Epithelial cell of esophagus (primary cell): ENCODE results near the gene LRCH3.
A peak's percentile ranks its signal among the peaks of the same experiment; 100 is the strongest.
"Not testable (repeated sequence)": the region's sequence is repeated elsewhere in the genome, so short reads cannot be mapped to it uniquely, and the experiment has no call there.

Experiments
- DNase-seq: peaks from one replicate; pipeline ENCODE4 v3.0.0; 2010; ENCODE audit warnings: low read depth
- H3K4me3 ChIP-seq: 2 replicates; pipeline ENCODE4 v1.5.1; 2011; ENCODE audit warnings: mild to moderate bottlenecking, low read length, control low read depth
- TF ChIP-seq, protein P1 (sequence below): IDR thresholded peaks from 2 replicates; pipeline ENCODE4 v1.5.1; 2011; ENCODE audit warnings: low read depth, mild to moderate bottlenecking, low read length, control low read depth, inconsistent platforms; ENCODE audit not compliant: insufficient read depth; ENCODE audit errors: missing control alignments

The LRCH3 gene

DNA sequence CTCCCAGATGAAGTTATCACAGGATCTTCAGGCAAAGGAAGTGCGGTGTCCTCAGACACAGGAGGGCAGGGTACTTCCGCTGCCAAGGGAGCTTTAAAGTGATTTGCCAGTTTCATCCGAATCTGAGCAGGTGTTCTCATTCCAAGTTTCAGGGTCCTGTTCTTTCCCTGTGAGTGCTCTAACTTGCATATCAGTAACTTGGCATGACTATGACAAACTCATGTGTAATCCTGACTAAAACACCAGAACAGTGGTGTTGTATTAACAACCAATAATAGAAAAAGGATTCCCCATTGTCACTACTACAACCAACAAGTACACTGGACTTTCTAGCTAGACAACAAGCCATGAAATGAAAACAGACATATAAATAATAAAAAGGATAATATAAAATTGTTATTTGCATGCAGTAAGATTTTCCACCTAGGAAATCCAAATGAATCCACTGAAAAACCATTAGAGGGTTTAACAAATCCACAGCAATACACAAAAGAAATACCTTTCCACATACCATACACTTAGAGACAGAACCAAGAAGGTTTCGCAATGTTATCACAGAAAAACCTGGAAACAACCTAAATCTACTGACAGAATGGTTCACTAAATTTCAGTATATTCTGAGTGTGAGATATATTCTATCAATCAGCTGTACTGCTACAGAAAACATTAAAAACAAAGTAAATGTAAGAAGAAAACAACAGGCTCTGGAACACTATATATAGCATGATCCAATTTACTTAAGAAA is 118.1 kb downstream of the LRCH3 start:
- TF ChIP-seq, protein P1, sequence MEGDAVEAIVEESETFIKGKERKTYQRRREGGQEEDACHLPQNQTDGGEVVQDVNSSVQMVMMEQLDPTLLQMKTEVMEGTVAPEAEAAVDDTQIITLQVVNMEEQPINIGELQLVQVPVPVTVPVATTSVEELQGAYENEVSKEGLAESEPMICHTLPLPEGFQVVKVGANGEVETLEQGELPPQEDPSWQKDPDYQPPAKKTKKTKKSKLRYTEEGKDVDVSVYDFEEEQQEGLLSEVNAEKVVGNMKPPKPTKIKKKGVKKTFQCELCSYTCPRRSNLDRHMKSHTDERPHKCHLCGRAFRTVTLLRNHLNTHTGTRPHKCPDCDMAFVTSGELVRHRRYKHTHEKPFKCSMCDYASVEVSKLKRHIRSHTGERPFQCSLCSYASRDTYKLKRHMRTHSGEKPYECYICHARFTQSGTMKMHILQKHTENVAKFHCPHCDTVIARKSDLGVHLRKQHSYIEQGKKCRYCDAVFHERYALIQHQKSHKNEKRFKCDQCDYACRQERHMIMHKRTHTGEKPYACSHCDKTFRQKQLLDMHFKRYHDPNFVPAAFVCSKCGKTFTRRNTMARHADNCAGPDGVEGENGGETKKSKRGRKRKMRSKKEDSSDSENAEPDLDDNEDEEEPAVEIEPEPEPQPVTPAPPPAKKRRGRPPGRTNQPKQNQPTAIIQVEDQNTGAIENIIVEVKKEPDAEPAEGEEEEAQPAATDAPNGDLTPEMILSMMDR = no peak
- no peak overlapping the region for H3K4me3 ChIP-seq
- peak; percentile 31 for DNase-seq

DNA sequence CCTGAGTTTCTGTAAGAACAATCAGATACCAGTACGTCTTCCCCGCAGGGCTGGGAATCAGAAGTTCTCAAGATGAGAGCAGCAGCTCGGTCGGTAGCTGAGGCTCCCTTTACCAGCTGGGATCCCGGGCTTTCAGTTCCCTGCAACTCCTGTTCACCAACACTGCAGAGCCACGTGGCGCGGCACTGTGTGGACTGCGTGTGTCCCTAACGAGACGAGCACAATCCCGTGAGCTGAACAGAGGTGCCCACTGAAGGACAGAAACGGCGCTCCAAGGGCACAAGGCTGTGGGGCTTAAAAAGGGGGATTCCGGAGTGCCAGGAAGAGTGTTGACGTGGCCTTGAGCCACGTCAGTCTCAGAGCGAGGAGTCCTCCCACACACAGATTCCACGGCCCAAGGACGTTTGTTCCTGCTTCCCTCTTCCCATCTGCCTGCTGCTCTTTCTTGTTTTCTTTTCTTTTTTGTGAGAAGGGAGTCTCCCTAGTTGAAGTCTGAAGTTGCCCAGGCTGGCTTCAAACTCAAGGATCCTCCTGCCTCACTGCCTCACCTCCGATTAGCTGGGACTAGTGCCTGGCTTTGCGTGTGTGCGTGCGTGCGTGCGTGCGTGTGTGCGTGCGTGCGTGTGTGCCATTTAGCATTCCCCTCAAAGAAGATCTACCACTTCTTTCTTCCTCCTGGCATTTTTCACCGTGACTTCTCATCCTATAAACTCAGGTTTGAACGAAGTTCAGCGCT is 121.9 kb downstream of the LRCH3 start:
- TF ChIP-seq, protein P1 = no peak
- DNase-seq = no peak
- H3K4me3 ChIP-seq = no peak overlapping the region

DNA sequence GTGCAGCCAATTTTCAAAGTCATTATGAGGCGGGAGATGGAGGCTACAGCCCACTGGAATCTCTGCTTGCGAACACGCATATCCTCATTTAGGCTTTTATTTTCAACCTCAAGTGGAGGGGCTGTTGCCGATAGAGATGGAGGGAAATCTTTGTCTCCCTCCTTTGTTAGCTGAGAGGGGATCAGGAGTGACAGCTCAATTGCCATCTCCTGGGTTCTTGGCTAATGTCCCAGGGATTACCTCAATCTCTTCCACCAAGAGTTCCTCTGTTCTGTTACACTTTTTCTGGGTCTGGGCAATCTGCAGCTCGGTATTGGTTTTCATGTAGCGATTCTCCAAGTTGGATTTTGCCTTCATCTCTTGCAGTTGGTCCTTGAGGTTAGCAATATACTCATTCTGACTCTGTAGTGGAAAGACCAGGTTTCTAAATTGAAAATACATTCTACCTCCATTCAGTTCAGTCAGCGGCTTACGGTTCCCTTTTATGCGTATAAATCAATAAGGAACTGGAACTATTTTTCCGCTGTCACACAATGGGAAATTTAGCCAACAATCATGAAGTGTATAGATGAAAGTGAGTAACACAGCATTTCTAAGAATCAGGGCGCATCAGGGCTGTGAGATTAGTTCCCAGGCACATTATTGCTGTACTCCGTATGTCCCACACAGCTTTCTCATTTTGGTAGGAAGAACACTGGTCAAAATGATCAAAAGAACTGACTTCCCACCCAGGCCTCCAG is 122.8 kb downstream of the LRCH3 start:
- DNase-seq = no peak
- TF ChIP-seq, protein P1 = no peak
- H3K4me3 ChIP-seq = no peak overlapping the region

DNA sequence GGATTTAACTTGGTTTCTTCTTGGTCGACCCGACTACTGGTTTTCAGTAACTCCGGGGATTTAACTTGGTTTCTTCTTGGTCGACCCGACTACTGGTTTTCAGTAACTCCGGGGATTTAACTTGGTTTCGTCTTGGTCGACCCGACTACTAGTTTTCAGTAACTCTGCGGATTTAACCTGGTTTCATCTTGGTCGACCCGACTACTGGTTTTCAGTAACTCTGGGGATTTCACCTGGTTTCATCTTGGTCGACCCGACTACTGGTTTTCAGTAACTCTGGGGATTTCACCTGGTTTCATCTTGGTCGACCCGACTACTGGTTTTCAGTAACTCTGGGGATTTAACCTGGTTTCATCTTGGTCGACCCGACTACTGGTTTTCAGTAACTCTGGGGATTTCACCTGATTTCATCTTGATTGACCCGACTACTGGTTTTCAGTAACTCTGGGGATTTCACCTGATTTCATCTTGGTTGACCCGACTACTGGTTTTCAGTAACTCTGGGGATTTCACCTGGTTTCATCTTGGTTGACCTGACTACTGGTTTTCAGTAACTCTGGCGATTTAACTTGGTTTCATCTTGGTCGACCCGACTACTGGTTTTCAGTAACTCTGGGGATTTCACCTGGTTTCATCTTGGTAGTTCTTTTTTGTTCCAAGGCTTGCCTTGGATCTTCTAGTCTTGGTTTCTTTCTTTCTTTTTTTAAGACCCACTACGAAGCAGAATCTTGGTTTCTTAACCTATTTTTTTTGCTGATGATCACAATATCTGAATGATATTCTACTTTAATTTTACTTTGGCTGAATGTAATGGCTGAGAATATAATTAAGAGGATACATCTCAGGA is 130.6 kb downstream of the LRCH3 start:
- H3K4me3 ChIP-seq, DNase-seq: not testable (repeated sequence)

DNA sequence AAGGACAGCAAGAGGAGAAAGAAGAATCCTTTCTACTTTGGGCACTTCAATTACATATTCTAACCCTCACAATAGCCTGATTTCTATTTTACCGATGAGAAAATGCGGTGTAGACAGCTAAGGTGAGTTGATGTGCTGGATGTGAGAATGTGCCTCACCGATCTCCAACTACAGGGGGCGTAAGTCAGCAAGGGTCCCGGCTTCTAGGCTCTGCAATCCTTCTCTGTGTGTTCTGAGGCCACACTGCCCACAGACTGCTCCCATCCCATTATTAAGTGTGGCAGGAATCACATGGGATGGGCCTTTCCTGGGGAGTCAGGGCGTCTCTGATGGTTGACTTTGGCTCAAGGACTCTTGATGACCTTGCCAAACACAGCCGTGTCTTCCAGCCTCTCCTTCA is 135.4 kb downstream of the LRCH3 start:
- H3K4me3 ChIP-seq = no peak overlapping the region
- TF ChIP-seq, protein P1 = peak; percentile 7
- no peak for DNase-seq

DNA sequence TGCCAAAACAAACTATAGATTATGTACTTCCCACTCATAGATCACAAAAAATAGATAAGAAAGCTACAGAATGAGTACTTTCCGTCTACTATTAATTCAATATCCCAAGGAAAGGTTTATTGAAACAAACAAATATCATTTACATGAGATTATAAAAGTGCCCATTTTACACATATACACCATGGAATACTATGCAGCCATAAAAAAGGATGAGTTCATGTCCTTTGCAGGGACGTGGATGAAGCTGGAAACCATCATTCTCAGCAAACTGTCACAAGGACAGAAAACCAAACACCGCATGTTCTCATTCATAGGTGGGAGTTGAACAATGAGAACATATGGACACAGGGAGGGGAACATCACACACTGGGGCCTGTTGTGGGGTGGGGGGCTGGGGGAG is 136.5 kb downstream of the LRCH3 start:
- DNase-seq, H3K4me3 ChIP-seq: not testable (repeated sequence)

DNA sequence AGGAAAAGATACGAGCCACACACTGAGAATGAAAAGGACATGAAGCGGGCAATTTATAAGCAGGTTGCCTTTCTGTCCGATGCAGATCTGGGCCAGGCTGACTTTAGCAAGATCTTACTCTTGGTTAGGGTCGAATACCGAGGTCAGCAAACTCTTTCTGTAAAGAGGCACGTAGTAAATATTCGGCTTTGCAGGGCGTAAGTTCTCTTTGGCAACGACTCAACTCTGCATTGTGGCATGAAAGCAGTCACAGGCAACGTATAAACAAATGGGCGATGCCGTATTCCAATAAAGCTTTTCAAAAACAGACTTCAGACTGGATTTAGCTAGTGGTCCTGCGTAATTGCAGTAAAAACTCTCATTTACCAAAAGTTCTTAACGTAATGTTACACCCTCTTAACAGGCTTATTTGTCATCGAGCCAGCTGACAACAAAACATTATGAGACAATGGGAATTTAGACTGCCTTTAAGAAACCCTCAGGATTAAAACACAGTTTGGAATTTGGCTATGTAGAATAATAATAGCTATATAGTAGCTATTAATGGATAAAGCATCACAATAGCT is 145.8 kb downstream of the LRCH3 start:
- no peak for DNase-seq
- TF ChIP-seq, protein P1 = no peak
- H3K4me3 ChIP-seq = no peak overlapping the region
